Activated CD4-positive, alpha-beta memory T cell treated with anti-CD3 and anti-CD28 coated beads, Interleukin-2, amount 10 ng/mL, durations not matched to agents 7 days and 5 days (primary cell): Measurements from ENCODE around the gene EXOSC10. TPM values are rescaled to one million over a fixed set of nuclear protein-coding genes. Genes with fewer than 3 reads are reported as not detected.
"Not testable (repeated sequence)": the region's sequence is repeated elsewhere in the genome, so short reads cannot be mapped to it uniquely, and the experiment has no call there.

Experiments
- CTCF ChIA-PET: fragments of 350-600 bp; sonication (Branson Sonifier 250); formaldehyde crosslinking; loops from one replicate; lab custom pipeline; 2021; ENCODE audit warnings: antibody characterized with exemption, inconsistent platforms; lab: Charles Lee
- POLR2A ChIA-PET: fragments of 350-600 bp; sonication (Branson Sonifier 250); formaldehyde crosslinking; loops from one replicate; lab custom pipeline; 2021; ENCODE audit warnings: antibody characterized with exemption; lab: Charles Lee
- DNase-seq: peaks from one replicate; pipeline ENCODE4 v3.0.0-alpha.2; 2020
- H3K27ac Mint-ChIP-seq: one replicate; pipeline ENCODE4 v1.8.0; 2021; ENCODE audit warnings: mild to moderate bottlenecking, mixed read lengths
- H3K27me3 Mint-ChIP-seq: one replicate; pipeline ENCODE4 v1.8.0; 2021; ENCODE audit warnings: mixed read lengths
- H3K36me3 Mint-ChIP-seq: one replicate; pipeline ENCODE4 v1.8.0; 2021; ENCODE audit warnings: low read depth, mixed read lengths
- H3K4me1 Mint-ChIP-seq: one replicate; pipeline ENCODE4 v1.8.0; 2021; ENCODE audit warnings: mixed read lengths
- H3K4me3 Mint-ChIP-seq: one replicate; pipeline ENCODE4 v1.8.0; 2021; ENCODE audit warnings: mild to moderate bottlenecking, mixed read lengths
- H3K9me3 Mint-ChIP-seq: one replicate; pipeline ENCODE4 v1.8.0; 2021; ENCODE audit warnings: mixed read lengths
- total RNA-seq, 2 experiments: library from RNA; stranded (reverse); gene quantifications; one replicate each; pipeline ENCODE4 v1.2.3, GENCODE V29; 2021

The EXOSC10 gene
- total RNA-seq, 2 experiments from 2014 or later = 65.8 to 67.6 TPM

GRCh38 chr1:11046625-11047365 is 52.9 kb downstream of the EXOSC10 start, which contains the start of gene MASP2:
MASP2 (minus strand) TSS chr1:11047239; CDS start chr1:11047207, 32 bp downstream.
- Mint-ChIP-seq H3K4me3 (no peak within 1 kb of the TSS), H3K36me3 (no peaks in the 10 kb centered on the region), H3K27me3 (no peaks in the 10 kb centered on the region), H3K4me1 (peaks cover 7% of the 10 kb centered on the region), H3K9me3 (no peaks in the 10 kb centered on the region), H3K27ac (no peak within 1 kb of the TSS)
- CTCF ChIA-PET = interaction anchor here (2.1 kb wide), 1 partner anchor 9 kb away, joined by 8 read pairs; no protein-coding TSS in a partner anchor
- no peak for DNase-seq
- POLR2A ChIA-PET = interaction anchor here (1.3 to 1.7 kb wide), 2 partner anchors 9 to 35 kb away, joined by 3 to 5 read pairs; no protein-coding TSS in a partner anchor

- Mint-ChIP-seq H3K27ac (no peak overlapping the region), H3K36me3 (no peaks in the 10 kb centered on the region), H3K4me3 (no peak overlapping the region), H3K27me3 (no peaks in the 10 kb centered on the region), H3K4me1 (peaks cover under 1% of the 10 kb centered on the region), H3K9me3 (no peaks in the 10 kb centered on the region)
- ChIA-PET POLR2A (interaction anchor here (1.3 to 1.7 kb wide), 2 partner anchors 9 to 34 kb away, joined by 3 to 5 read pairs; no protein-coding TSS in a partner anchor), CTCF (interaction anchor here (0.6 to 2.1 kb wide), 3 partner anchors 8 to 27 kb away, joined by 3 to 8 read pairs (median 4); no protein-coding TSS in a partner anchor)
- DNase-seq = no peak
These were observed 53.5 kb downstream of the EXOSC10 start for GRCh38 chr1:11046270-11046566.

GRCh38 chr1:11045428-11046269 is 54.0 kb downstream of the EXOSC10 start:
- H3K9me3 Mint-ChIP-seq = no peaks in the 10 kb centered on the region
- DNase-seq = no peak
- CTCF ChIA-PET = interaction anchor here (0.6 to 2.1 kb wide), 3 partner anchors 8 to 27 kb away, joined by 3 to 8 read pairs (median 4); no protein-coding TSS in a partner anchor

GRCh38 chr1:11044849-11045427 is 54.7 kb downstream of the EXOSC10 start:
- no peak for DNase-seq
- POLR2A ChIA-PET = no interaction called here

More at GRCh38 chr1:11045428-11046269, 54.0 kb downstream of the EXOSC10 start:
- no peaks in the 10 kb centered on the region for H3K36me3 Mint-ChIP-seq
- H3K27me3 Mint-ChIP-seq = no peaks in the 10 kb centered on the region
- H3K4me1 Mint-ChIP-seq = no peaks in the 10 kb centered on the region
- H3K4me3 Mint-ChIP-seq = no peak overlapping the region
- no peak overlapping the region for H3K27ac Mint-ChIP-seq
- POLR2A ChIA-PET = interaction anchor here (1.7 kb wide), 1 partner anchor 8 kb away, joined by 5 read pairs; no protein-coding TSS in a partner anchor

GRCh38 chr1:11044086-11044848 is 55.4 kb downstream of the EXOSC10 start:
- DNase-seq = no peak
- Mint-ChIP-seq H3K9me3 (no peaks in the 10 kb centered on the region), H3K4me3 (no peak overlapping the region), H3K27ac (no peak overlapping the region), H3K4me1 (no peaks in the 10 kb centered on the region), H3K27me3 (no peaks in the 10 kb centered on the region), H3K36me3 (no peaks in the 10 kb centered on the region)
- CTCF ChIA-PET = no interaction called here
- POLR2A ChIA-PET = no interaction called here

More at GRCh38 chr1:11044849-11045427, 54.7 kb downstream of the EXOSC10 start:
- CTCF ChIA-PET = interaction anchor here (2.1 kb wide), 1 partner anchor 7 kb away, joined by 8 read pairs; no protein-coding TSS in a partner anchor
- Mint-ChIP-seq H3K27me3 (no peaks in the 10 kb centered on the region), H3K27ac (no peak overlapping the region), H3K9me3 (no peaks in the 10 kb centered on the region), H3K36me3 (no peaks in the 10 kb centered on the region), H3K4me1 (no peaks in the 10 kb centered on the region), H3K4me3 (no peak overlapping the region)

GRCh38 chr1:11042995-11043874 is 56.4 kb downstream of the EXOSC10 start:
- no peaks in the 10 kb centered on the region for H3K9me3 Mint-ChIP-seq
- no peaks in the 10 kb centered on the region for H3K4me1 Mint-ChIP-seq
- H3K27ac Mint-ChIP-seq = no peak overlapping the region
- ChIA-PET POLR2A (interaction anchor here (1.7 kb wide), 1 partner anchor 18 kb away, joined by 5 read pairs; no protein-coding TSS in a partner anchor), CTCF (no interaction called here)
- DNase-seq = no peak
- H3K4me3 Mint-ChIP-seq = no peak overlapping the region
- H3K27me3 Mint-ChIP-seq = no peaks in the 10 kb centered on the region
- H3K36me3 Mint-ChIP-seq = no peaks in the 10 kb centered on the region

GRCh38 chr1:11042065-11042464 is 57.6 kb downstream of the EXOSC10 start:
- no peaks in the 10 kb centered on the region for H3K9me3 Mint-ChIP-seq
- no peak for DNase-seq
- peaks cover 8% of the 10 kb centered on the region for H3K4me1 Mint-ChIP-seq
- H3K4me3 Mint-ChIP-seq = no peak overlapping the region
- no peak overlapping the region for H3K27ac Mint-ChIP-seq
- H3K27me3 Mint-ChIP-seq = no peaks in the 10 kb centered on the region
- no peaks in the 10 kb centered on the region for H3K36me3 Mint-ChIP-seq
- POLR2A ChIA-PET = interaction anchor here (1.7 kb wide), 1 partner anchor 19 kb away, joined by 5 read pairs; no protein-coding TSS in a partner anchor
- CTCF ChIA-PET = no interaction called here

GRCh38 chr1:11041048-11041447 is 58.6 kb downstream of the EXOSC10 start:
- no peak for DNase-seq
- Mint-ChIP-seq H3K9me3 (no peaks in the 10 kb centered on the region), H3K27me3 (peaks cover 3% of the 10 kb centered on the region), H3K27ac (no peak overlapping the region), H3K4me3 (no peak overlapping the region), H3K36me3 (no peaks in the 10 kb centered on the region), H3K4me1 (peaks cover 8% of the 10 kb centered on the region)
- ChIA-PET POLR2A (no interaction called here), CTCF (no interaction called here)

- H3K4me3 Mint-ChIP-seq, H3K27me3 Mint-ChIP-seq, POLR2A ChIA-PET, H3K27ac Mint-ChIP-seq, H3K9me3 Mint-ChIP-seq, CTCF ChIA-PET, H3K36me3 Mint-ChIP-seq, H3K4me1 Mint-ChIP-seq, DNase-seq: not testable (repeated sequence)
These were observed 59.6 kb downstream of the EXOSC10 start for GRCh38 chr1:11040105-11040429.

GRCh38 chr1:11039351-11040104 is 60.1 kb downstream of the EXOSC10 start:
- Mint-ChIP-seq H3K36me3 (no peaks in the 10 kb centered on the region), H3K4me1 (peaks cover 8% of the 10 kb centered on the region), H3K9me3 (no peaks in the 10 kb centered on the region), H3K4me3 (no peak overlapping the region), H3K27me3 (peaks cover 3% of the 10 kb centered on the region), H3K27ac (no peak overlapping the region)
- DNase-seq = no peak
- CTCF ChIA-PET = interaction anchor here (2.7 to 4.0 kb wide), 3 partner anchors 48 to 604 kb away, joined by 15 to 78 read pairs (median 62); partner anchors contain the start of gene EXOSC10
- POLR2A ChIA-PET = interaction anchor here (1.5 to 2.4 kb wide), 3 partner anchors 12 to 201 kb away, joined by 3 to 18 read pairs (median 15); partner anchors contain the start of gene SRM
